Esophagus mucosa (tissue), 1 donor: ENCODE results near the gene RBM17. TPM values are rescaled to one million over a fixed set of nuclear protein-coding genes. Genes with fewer than 3 reads are reported as not detected.
"Not testable (repeated sequence)": the region's sequence is repeated elsewhere in the genome, so short reads cannot be mapped to it uniquely, and the experiment has no call there.

Source experiments
- ATAC-seq: fragments of 200-7000 bp; cut with Tn5 transposase; one replicate; pipeline ENCODE4 v1.9.1; 2020
- total RNA-seq: library from RNA; stranded (reverse); gene quantifications from one replicate; pipeline ENCODE4 v1.2.4, GENCODE V29; 2023
- donor health status: DM: yes; HTN: yes; CAD: no.

Gene RBM17
- total RNA-seq, 1 donor from 2014 or later, result 57.5 TPM

DNA sequence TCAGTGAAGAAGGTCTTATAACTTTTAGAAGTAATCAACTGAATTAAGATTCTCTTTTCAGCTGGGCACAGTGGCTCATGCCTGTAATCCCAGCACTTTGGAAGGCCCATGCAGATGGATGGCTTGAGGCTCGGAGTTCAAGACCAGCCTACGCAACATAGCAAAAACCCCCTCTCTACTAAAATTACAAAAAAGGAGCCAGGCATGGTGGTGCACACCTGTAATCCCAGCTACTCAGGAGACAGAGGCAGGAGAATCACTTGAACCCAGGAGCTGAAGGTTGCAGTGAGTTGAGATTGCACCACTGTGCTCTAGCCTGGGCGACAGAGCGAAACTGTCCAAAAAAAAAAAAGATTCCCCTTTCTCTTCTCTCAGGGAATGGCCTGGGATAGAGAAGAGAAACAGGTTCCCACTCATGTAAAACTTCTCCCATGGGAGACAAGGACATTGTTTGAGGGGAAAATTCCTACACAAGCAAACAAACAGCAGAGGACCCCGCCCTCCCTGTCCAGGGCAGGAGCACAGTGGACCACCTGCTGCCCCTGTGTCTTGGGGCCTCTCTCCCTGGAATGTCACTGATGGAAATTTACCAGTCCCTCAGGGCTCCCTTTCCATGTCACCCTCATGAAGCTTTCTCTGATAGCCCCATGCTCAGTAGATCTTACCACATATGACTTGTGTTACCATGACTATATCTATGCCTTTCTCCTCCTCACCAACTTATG lies 32.3 kb upstream of the RBM17 start:
- no peak for ATAC-seq

DNA sequence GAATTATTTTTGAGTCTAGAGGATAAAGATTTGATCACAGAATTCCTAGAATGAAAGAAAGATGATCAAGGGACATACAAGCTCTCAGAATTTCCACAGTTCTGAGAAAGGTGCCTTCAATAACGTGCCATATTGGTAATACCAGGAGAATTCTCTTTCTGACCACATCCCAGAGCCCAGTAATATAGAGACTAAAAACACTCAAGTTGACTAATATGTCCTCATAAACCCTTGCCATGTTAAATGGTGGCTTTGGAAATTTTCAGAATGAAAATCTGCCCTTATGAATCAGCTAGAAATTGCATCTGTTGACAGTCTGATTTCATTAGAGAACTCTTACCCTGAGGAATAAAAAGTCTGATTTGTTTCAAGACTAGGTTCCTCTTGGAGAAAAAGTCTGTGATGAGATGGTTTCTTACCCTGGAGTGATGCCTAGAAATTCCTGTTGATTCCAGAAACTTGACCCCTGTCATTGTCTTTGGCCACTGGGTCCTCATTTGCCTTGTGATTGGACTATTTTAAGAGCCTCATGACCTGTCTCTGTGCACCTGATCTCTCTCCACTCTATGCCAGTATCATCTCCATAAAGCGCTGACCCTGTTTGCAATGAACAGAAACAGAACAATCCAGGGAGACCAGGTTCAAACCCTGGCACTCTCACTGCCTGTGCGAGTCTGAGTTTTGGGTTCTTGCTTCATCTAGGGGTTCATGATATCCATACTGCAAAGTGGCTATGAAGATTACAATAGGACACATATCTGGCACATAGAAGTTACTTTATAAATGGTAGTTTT lies 30.0 kb upstream of the RBM17 start:
- ATAC-seq, result no peak

DNA sequence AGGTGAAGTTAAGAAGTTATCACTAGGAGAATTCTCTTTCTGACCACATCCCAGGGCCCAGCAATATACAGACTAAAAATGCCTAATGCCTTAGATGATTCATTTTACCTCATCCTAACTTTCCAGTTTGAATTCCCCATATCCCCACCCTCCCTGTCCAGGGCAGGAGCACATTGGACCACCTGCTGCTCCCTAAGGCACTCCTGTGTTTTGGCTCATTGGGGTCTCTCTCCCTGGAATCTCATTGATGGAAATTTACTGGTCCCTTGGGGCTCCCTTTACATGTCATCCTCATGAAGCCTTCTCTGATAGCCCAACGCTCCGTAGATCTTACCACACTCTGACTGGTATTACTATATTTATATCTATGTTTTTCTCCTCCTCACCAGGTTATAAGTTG lies 29.3 kb upstream of the RBM17 start:
- no peak for ATAC-seq

DNA sequence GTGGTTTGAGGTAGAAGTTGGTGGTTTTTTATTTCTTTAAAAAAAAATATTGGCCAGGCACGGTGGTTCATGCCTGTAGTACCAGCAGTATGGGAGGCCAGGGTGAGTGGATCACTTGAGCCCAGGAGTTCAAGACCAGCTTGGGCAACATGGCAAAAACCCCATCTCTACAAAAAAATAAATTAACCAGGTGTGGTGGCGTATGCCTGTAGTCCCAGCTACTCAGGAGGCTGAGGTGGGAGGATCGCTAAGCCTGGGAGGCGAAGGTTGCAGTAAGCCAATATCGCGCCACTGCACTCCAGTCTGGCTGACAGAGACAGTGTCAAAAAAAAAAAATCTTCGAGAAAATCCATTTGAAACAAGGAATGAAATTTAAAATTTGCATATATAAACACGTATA lies 27.8 kb upstream of the RBM17 start:
- ATAC-seq, result no peak

DNA sequence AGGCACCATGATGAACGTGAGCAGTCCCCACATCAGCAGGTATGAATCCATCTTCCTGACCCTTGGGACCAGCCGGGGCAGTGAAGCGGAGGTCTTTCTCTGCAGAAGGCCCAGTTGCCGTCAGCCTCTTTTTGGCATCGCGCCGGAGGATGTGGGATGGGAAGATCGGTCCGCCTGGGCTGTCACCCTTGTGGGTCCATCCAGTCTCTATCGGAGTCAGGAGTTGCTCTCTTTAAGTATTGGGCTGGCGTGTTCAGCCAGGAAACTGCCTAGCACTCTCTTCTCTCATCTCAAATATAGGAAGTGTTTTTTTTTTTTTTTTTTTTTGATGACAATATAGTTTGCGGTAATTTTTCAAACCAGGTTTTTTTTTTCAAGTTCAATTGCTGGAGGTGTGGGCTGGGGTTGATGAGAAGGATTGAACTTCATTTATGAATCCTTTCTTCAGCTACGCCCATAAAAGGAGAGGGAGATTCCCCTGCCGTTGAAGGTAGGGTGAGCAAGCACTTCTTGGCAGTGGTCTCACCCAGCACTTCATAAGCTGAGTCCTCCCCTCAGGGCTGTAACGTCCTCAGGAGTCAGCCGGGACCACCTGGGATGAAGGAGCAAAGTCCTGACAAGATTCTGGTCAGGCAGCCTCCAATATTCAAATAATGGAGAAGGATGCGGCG lies 26.6 kb upstream of the RBM17 start, which contains the start of gene IL2RA:
Gene IL2RA, minus strand, starts transcription at position 267 of the 671 bp plus-strand sequence. Its CDS starts 216 bp downstream, at position 51.
- ATAC-seq, result peak; percentile 38

DNA sequence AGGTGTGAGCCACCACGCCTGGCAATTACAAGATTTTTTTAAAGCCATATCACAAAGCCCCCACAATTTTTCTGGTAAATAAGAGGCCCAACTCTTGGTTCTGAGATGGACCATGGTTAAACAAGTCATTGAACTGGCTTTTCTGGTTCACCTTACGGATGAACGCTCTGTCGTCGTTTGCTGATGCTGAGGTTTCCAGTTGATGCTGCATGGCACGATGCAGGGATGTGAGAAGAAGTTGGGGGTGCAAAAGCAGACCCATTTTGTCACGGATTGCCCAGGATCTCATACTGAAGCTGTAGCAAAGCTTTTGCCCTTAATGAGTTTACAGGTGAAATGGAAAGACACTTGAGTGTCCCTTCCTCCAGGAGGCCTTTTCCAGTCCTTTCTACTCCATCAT lies 24.7 kb upstream of the RBM17 start:
- no peak for ATAC-seq

DNA sequence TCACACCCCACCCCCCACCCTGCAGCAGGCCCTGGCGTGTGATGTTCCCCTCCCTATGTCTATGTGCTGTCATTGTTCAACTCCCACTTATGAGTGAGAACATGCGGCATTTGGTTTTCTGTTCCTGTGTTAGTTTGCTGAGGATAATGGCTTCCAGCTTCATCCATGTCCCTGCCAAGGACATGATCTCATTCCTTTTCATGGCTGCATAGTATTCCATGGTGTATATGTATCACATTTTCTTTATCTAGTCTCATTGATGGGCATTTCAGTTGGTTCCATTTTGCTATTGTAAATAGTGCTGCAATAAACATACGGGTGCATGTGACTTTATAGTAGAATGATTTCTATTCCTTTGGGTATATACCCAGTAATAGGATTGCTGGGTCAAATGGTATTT lies 24.1 kb upstream of the RBM17 start:
- not testable (repeated sequence) for ATAC-seq

DNA sequence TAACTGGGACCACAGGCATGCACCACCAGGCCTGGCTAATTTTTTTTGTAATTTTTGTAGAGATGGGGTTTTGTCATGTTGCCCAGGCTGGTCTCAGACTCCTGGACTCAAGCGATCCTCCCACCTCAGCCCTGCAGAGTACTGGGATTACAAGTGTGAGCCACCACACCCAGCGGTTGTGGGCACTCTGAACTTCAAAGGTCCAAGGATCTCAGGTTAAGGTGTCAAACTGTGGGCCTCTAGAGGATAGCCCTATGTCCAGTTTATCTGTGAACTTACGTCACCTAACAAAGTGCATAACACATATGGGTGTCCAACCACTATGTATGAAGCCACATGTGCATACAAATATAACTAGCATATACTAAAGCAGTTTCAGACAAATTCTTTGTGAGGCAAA lies 23.4 kb upstream of the RBM17 start:
- no peak for ATAC-seq

DNA sequence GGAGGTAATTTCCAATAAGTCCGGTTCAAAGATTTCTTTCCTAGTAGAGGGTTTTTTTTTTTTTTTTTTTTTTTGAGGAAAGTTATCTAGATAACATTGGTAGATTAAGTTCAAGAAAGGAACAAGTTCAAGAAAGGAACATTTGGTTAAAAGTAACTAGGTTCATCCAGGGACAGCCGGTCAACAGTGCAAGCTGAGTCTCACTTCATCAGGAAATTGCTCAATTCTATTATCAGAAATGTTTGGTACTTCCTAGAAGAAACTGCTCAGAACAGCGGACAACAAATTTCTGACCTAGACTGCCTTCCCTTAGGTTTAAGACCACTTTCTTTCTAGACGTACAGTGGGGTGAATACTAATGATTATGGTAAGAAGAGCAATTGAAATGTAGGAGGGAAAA lies 23.0 kb upstream of the RBM17 start:
- no peak for ATAC-seq

DNA sequence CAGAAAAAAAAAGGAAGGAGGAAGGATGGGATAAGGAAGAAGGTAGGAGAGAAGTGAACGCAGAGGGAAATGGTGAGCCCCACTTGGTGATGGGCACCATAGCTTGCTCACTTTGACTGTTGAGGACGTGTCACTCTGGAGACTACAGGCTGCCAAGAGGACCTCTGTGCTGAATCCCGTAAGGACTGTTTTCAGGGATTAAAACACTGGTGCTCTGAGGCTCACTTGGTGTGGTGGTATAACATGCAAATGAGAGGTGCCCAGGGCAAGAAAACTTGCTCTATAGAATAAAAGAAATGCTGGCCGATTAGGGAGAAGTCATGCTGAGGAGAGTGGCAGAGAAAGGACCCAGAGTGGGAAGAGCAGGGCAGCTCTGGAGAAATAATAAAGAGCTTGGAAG lies 21.4 kb upstream of the RBM17 start:
- ATAC-seq, result no peak

DNA sequence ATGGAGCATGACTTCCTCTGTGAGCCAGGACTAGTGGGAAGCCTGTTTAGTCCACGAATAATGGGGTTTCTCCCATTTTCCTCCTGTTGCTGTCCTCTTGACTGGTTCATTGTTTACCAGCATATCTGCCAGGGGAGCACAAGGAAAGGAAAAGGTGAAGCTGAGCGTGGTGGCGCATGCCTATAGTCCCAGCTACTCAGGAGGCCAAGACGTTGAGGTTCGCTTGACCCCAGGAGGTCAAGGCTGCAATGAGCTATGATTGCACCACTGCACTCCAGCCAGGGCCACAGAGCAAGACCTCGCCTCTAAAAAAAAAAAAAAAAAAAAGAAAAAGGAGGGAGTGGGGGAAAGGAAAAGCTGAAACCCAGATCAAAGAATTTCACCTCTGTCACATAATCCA lies 20.8 kb upstream of the RBM17 start:
- no peak for ATAC-seq

DNA sequence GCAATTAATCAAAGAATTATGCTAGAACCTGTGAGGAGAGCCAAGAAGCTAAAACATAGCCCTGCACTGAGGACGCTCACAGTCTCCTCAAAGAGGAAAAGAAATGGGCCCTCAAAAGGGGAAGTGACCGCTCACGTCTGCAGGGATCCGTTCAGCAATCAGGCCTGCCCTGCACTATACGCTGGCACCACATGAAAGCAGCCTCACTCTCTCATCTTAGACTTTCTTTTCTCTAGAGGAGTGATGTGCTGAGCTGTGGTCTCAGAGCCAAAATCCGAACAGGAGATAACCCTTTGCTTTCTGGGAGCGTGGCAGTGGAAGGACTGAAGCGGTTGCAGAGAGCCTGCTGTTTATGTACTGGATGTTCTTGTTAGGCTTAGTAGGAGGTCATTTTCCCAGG lies 20.4 kb upstream of the RBM17 start:
- peak; percentile 52 for ATAC-seq

DNA sequence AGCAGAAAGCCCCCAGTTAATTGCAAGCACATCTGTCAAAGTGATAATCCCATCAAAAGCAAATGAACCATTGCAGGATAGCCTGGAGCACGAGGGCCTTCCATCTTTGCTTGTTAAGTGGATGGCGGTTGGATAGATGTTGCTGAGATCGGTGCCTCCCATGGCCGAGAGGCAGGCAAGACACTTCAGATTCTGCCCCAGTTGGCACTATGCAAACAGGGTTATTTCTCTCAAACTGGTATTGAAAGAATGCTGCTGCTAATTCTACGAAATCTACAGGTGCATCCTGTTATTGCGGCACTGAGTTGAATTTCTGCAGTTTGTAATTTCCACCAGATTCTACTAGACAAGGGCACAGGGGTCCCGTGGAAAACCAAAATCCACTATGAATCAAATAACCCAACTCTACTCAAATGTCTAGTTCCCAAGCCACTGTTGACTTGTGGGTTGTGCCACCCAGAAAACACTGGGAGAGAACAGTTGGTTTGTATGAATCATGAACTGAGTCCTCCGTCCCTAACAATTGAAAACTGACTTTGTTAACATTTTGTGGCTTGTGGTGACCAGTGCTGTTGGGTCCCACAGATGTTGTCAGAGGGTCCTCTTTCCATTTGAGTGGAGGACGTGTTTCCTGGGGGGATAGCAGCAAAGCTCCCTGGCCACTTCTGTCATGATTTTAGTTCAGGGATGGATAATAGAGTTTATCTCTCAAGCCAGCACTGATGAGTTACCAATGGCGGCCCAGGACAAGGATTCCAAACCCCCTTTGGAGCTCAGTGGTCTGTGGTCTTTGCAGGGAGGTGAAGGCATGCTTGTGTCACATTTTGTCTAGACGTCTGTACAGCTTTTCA lies 19.5 kb upstream of the RBM17 start:
- ATAC-seq, result peak; percentile 13

DNA sequence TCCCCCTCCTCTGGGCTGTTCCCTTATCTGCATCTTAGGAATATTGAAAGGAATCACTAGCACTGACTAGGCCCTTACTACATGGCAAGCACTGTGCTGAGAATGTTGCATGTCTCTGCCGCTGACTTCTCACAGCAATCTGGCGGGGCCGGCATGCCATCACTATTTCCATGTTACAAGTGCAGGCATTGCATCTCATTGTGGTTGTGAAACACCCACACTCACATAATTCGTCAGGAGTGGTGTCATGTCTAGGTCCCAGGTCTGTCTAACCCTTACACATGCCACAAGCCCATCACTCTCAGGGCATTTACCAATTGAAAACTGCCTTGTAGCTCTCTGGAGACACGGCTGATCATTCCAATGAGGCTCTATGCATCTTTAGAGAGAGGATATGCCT lies 18.2 kb upstream of the RBM17 start:
- ATAC-seq, result no peak

DNA sequence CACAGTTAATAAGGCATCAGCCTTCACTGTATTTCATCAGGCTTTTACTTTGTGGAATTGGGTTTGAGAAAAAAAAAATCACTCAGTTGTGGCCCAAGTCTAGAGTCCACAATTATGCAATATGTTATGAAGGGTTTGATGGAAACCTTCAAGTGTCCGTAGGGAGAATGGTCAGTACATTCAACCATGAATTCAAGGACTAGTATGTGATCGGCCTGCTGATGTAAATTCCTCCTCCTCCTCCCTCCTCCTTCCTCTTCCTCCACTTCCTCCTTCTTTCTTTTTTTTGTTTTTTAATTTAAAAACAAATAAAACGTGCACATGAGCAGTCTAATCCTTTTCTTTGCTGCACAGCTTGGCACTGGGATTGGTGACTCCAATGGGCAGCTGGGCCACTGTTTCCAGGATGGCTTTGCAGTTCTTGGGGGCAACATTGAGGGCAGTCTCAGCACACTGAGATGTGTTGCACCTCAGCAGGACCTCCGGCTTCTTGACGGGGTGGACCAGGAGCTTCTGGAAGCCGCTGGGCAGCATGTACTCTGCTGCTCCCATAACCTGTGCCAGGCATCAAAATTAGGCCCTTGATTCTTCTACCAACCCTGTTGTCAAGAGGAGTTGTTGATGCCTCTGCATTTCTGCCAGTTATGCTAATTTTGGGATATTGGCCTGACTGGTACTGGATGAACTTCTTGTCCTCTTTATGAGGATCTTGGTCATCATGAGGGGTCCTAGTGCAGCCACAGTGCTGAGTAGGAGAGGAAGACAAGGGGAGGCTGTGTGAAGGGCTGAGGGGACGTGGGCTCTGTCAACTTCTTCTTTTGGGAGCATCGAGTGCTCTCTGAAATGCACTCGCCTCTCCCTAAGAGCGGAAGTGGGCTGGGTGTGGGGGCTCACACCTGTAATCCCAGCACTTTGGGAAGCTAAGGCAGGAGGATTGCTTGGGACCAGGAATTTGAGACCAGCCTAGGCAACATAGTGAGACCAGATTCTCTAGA lies 17.4 kb upstream of the RBM17 start:
- ATAC-seq, result peak; percentile 24

DNA sequence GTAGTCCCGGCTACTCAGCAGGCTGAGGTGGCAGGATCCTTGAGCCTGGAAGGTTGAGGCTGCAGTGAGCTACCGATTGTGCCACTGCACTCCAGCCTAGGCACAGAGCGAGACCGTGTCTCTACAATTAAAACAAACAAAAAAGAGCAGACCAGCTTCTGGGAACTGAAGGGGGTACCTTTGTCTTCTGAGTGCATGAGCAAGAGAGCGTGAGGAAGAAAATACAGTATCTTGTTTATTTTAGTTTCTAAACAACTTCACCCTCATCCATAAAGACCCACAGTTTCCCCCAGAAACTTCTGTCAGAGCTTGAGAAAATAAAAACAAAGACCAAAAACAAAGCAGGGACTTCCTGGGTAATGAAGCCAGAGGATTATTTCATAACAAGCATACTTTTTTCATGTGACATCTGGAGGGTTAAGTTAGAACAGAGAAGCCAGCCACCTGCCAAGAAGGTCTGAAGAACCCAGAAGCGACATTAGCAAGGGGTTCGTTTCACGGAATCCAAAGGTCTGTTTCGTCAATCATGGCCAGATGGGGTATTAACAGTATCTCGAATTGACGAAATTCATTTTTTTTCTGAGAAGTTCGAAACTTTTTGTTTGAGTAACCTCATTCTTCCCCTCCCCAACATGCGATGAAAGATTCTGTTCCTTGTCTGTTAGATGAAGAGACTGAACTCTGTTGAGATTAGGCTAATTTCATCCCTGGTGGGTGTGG lies 16.5 kb upstream of the RBM17 start:
- ATAC-seq, result no peak

DNA sequence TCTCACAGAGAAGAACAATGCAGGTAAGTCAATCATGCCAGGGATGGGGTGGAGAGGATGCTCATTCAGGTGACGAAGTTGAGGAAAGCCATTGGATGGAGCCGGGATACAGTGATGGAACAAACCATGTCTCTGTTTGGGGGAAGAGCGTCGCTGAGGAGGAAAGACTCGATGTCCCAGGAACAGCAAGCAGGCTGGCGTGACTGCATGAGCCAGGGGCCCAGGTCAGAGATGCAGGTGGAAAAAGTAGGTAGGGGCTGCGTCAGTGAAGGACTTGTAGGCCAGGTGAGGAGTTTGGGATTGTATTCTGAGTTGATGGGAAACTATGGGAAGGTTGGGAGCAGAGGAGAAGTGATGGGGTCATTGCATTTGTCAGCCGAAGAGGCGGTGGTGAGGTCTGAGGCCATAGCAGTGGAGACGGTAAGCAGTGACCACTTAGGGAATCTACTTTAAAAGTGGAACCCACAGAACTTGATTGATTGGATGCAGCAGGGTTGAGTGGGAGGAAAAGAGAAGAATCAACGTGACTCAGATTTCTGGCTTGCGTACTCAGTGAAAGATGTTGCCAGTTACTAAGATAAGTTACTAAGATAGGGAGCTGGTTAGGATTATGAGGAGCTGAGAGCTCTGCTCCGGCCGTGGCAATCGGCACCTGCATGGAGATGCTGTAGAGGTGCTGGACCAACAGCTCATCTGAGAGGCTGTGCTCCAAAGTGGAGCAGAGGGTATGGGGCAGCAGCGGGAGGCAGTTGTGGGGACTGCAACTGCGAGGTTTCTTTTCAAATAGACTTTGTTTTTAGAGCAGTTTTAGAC lies 14.1 kb upstream of the RBM17 start:
- ATAC-seq, result no peak

DNA sequence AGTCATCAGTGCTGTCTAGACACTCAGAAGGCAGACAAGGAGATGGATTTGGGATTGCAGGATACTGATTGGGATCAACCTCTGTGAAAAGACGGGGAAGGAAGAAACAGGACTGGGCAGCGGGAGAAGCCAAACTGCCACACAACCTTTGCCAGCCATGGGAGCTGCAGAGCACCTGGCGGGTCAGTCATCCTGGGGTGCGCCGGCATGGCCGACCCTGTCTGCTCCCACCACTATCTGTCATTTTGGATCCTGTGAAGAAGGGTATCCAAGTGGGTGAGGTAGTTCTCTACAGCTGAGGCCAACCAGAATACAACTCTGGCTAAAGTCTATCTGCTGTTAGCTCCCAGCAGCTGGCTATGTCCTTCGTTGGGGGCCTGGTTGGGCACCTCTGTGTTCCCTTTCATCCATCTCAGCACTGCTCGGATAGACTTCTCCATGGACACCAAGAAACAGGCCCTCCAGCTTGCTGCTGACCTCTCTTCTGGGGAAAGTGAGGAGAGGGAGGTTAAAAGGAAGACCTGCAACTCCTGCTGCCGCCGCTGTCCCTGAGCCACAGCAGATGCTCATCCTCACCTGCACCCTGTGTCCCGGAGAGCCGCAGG lies 11.7 kb upstream of the RBM17 start:
- no peak for ATAC-seq

DNA sequence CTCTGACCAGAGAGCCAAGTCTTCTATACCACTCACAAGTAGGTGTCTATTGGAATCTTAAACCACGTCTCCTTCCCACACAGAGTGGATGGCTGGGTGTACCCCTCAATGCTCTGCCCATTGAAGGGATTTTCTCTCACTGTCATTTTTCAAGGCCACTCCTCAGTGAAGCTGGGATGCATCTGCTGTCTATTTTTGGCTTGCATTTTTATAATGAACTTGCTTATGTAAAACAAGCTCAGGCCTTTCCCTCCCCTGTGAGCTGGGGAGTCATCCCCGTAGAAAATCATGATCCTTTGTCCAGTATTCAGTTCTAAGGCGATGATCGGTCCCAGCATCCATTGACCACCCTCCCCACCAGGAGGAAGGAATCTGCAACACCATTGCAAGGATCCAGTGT lies 9.8 kb upstream of the RBM17 start:
- no peak for ATAC-seq
